CD4-positive, CD25-positive, alpha-beta regulatory T cell (primary cell): ENCODE measurements around the gene TMEM179. TPM values are rescaled to one million over a fixed set of nuclear protein-coding genes. Genes with fewer than 3 reads are reported as not detected.

Experiments
- ATAC-seq, 2 donors: fragments of 150-1000 bp; cut with Tn5 transposase; one replicate each; pipeline ENCODE4 v1.10.0; 2021; ENCODE audit warnings: low read depth in 2 of 2, moderate number of reproducible peaks in 2 of 2, moderate library complexity in 1 of 2
- DNase-seq, 3 donors: peaks; one replicate each; pipeline versions ENCODE4 v3.0.0 to v3.0.0-alpha.2; 2012 to 2022; ENCODE audit warnings: mixed read lengths in 1 of 3
- H3K27ac ChIP-seq: one replicate; pipeline ENCODE4 v1.7.0; 2013; ENCODE audit warnings: mild to moderate bottlenecking, low read length; ENCODE audit not compliant: insufficient read depth, poor library complexity, severe bottlenecking
- H3K27me3 ChIP-seq: one replicate; pipeline ENCODE4 v1.7.0; 2013; ENCODE audit warnings: low read length; ENCODE audit not compliant: control insufficient read depth, insufficient read depth
- H3K36me3 ChIP-seq: one replicate; pipeline ENCODE4 v1.7.0; 2013; ENCODE audit warnings: mild to moderate bottlenecking, low read length, moderate library complexity; ENCODE audit not compliant: control insufficient read depth, insufficient read depth
- H3K4me1 ChIP-seq: 2 replicates; pipeline ENCODE4 v1.7.0; 2013; ENCODE audit warnings: mild to moderate bottlenecking, low read length; ENCODE audit not compliant: insufficient read depth, control insufficient read depth, poor library complexity, severe bottlenecking
- H3K4me3 ChIP-seq: one replicate; pipeline ENCODE4 v1.7.0; 2013; ENCODE audit warnings: low read depth, mild to moderate bottlenecking, low read length, moderate library complexity
- H3K9me3 ChIP-seq, 2 experiments: 1 replicate in 1 of 2; 2 replicates in 1 of 2; pipeline ENCODE4 v1.7.0; 2013; ENCODE audit warnings: low read length in 2 of 2, mild to moderate bottlenecking in 1 of 2, moderate library complexity in 1 of 2; ENCODE audit not compliant: control insufficient read depth in 2 of 2
- H3K27ac Mint-ChIP-seq, 3 donors: one replicate each; pipeline ENCODE4 v1.8.0; 2020 to 2022; ENCODE audit warnings: mild to moderate bottlenecking in 3 of 3, mixed read lengths in 3 of 3, moderate library complexity in 2 of 3
- H3K27me3 Mint-ChIP-seq: one replicate; pipeline ENCODE4 v1.8.0; 2022; ENCODE audit warnings: mild to moderate bottlenecking, mixed read lengths
- H3K36me3 Mint-ChIP-seq: one replicate; pipeline ENCODE4 v1.8.0; 2020; ENCODE audit warnings: mixed read lengths
- H3K4me1 Mint-ChIP-seq, 4 donors: one replicate each; pipeline ENCODE4 v1.8.0; 2020 to 2022; ENCODE audit warnings: mixed read lengths in 4 of 4, mild to moderate bottlenecking in 1 of 4
- H3K4me3 Mint-ChIP-seq, 4 donors: one replicate each; pipeline ENCODE4 v1.8.0; 2020 to 2022; ENCODE audit warnings: mild to moderate bottlenecking in 4 of 4, mixed read lengths in 4 of 4, moderate library complexity in 3 of 4
- H3K9me3 Mint-ChIP-seq, 7 donors: one replicate each; pipeline ENCODE4 v1.8.0; 2020 to 2022; ENCODE audit warnings: mixed read lengths in 7 of 7, mild to moderate bottlenecking in 3 of 7, moderate library complexity in 2 of 7
- polyA plus RNA-seq, 4 donors: library from polyadenylated mRNA; unstranded; fragments of 300-500 nt; fragmentation: Illumina TruSeq; gene quantifications; one replicate each; pipeline ENCODE4 v1.2.3, GENCODE V29; 2021
- total RNA-seq: library from RNA; stranded (reverse); gene quantifications from one replicate; pipeline ENCODE4 v1.2.3, GENCODE V29; 2022

Gene TMEM179
- total and polyA plus RNA-seq, 5 donors from 2014 or later, result not detected

DNA sequence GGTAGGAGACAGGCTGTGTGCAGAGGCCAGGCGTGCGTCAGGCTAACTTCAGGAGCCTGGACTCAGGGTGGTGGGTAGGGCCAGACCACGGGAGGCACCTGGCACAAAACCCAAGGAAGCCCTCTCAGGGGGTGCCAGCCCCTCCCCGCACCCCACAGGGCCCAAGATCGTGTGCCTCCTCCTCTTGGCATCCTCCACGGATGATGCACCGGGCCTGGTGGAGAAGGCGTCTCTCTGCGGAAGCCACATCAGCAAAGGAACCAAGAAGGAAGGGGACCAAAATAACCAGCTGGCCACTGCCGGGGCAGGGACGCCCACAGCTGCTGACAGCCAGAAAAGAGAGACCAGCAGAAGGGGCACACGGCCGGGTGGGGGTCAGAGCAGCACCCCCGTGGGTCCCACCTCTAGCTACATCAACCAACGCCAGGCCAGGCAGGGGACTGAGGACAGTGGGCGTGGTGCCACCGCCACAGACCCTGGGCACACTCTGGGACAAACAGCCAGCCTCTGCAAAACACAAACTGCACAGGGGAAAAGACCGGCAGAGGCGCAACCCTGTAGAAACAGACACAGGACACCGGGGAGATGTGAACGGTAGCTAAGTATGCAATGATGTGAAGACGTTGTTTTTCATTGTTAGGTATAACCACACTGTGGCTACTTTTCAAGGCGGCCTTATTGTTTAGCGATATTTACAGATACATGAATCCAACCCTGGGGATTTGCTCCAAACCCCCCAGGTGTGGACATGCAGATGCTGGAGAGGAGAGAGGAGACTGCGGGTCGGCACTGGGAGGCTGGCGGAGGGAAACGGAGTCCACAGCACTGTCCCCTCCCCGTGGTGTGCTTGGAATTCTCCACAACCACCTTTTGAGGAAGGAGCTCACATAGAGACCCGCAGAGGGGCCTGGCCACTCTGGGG, 51.1 kb downstream of the TMEM179 start:
- Mint-ChIP-seq H3K27ac (no peak overlapping the region), H3K4me3 (no peak overlapping the region), H3K27me3 (no peaks in the 10 kb centered on the region), H3K36me3 (no peaks in the 10 kb centered on the region), H3K9me3 (peaks cover 0 to 2% (median 0%) of the 10 kb centered on the region in 7 donors), H3K4me1 (no peaks in the 10 kb centered on the region)
- no peaks in the 10 kb centered on the region for H3K9me3 ChIP-seq
- DNase-seq (no peak), ATAC-seq (no peak)
- no peak overlapping the region for H3K4me3 ChIP-seq
- H3K27me3 ChIP-seq, result no peaks in the 10 kb centered on the region
- H3K36me3 ChIP-seq, result no peaks in the 10 kb centered on the region
- H3K4me1 ChIP-seq, result no peaks in the 10 kb centered on the region
- H3K27ac ChIP-seq, result no peak overlapping the region

DNA sequence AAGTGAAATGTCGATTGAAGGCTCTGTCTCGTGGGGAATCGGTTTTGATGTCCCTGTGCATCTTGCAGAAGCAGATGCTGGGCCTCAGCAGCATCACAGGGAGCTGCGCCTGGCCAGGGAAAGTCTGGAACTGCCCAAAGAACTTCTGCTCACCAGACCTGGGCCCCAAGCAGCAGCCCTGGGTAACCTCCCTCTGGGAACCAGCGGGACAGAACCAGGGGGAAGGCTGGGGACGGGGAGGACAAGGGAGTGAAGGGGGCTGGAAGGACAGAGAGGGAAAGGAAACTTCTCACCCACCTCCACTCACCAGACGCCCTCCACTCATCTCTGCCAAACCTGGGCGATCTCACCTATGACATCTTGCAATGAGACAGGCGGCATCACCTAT, 51.8 kb downstream of the TMEM179 start:
- no peak for ATAC-seq
- Histone ChIP-seq H3K4me3 (no peak overlapping the region), H3K27me3 (no peaks in the 10 kb centered on the region), H3K4me1 (no peaks in the 10 kb centered on the region), H3K36me3 (no peaks in the 10 kb centered on the region), H3K27ac (no peak overlapping the region), H3K9me3 (no peaks in the 10 kb centered on the region)
- Mint-ChIP-seq H3K27me3 (no peaks in the 10 kb centered on the region), H3K4me3 (peak overlapping the region in 1 of 4 donors; percentile 43), H3K36me3 (no peaks in the 10 kb centered on the region), H3K4me1 (no peaks in the 10 kb centered on the region), H3K27ac (no peak overlapping the region), H3K9me3 (peaks cover 0 to 2% (median 0%) of the 10 kb centered on the region in 7 donors)
- no peak for DNase-seq

DNA sequence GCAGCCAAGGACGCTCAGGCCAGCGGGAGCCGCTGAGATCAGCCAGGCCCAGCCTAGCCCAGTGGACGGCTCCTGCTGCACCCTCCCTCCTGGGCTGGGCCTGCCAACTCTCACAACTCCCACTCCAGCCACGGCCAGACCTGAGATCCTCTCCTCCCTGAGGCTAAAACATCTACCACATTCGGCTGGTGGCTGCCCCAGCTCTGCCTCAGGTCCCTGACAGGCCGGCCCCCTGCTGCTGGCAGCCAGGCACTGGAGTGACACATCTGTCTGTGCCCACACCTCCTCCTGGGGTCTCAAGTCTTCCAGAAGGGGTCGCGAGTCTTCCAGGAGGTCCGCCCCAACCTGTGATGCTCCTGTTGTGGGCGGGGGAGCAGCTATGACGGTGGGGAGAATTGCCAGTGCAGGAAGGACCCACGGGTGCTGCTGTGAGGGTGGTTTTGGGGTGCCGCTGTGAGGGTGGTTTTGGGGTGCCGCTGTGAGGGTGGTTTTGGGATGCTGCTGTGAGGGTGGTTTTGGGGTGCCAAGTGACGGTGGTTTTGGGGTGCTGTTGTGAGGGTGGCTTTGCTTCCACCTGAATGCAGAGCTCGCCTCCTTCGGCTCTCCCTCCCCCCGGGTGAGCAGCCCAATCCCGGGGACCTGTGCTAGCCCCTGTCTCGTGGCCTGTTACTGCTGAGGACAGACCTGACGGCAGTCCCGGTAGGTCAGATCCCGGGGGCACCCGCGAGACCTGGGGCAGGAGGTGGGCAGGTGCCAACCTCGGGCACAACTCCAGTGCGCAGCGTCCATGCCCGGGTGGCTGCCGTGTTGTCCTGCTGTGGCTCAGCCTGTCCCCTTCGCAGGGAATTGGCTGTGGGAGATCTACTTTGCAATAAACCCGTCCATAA, 52.5 kb downstream of the TMEM179 start:
- H3K36me3 ChIP-seq, result no peaks in the 10 kb centered on the region
- DNase-seq (no peak), ATAC-seq (no peak)
- Mint-ChIP-seq H3K27me3 (no peaks in the 10 kb centered on the region), H3K27ac (no peak overlapping the region), H3K4me1 (no peaks in the 10 kb centered on the region), H3K36me3 (no peaks in the 10 kb centered on the region), H3K9me3 (peaks cover 0 to 2% (median 0%) of the 10 kb centered on the region in 7 donors), H3K4me3 (no peak overlapping the region)
- no peak overlapping the region for H3K27ac ChIP-seq
- no peaks in the 10 kb centered on the region for H3K9me3 ChIP-seq
- H3K4me3 ChIP-seq, result no peak overlapping the region
- no peaks in the 10 kb centered on the region for H3K27me3 ChIP-seq
- no peaks in the 10 kb centered on the region for H3K4me1 ChIP-seq

DNA sequence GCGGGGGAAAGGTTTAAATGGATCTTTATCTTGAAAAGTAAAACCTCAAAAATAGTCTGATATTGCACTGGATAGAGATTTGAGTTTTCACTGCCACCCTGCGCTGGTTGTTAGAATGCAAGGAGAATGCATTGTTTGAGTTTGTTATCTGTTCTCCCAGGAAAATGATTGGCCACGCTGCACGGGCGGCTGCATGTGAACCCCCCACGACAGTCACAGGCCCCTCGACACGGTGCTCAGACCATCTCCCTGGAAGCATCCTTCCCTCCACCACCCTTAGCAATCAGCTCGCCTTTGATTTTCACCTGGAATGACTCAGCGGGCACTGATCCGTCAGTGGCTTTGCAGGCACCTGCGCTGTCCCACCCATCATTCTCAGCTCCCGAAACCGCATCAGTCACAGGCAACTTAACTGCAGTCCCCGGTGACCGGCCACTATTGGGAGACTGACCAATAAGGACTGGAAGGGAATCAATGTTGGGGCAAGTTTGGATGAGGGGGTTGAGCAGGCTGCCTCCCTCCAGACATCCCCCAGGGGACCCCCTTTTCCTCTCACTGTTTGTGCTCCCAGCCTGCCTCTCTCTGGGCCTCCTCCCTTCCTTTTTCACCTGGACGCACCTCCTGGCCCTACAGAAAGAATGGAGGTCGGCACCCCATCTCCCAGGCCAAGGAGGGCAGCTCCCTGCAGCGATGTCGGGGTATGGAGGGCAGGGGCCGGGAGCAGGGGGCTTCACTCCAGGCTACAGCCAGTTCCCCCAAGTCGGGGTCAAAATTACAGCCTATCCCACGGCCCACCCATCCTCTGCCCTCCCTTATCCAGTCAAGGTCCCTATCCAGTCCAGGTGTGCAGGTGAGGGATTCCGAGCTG, 53.5 kb downstream of the TMEM179 start:
- Histone ChIP-seq H3K27ac (no peak overlapping the region), H3K9me3 (no peaks in the 10 kb centered on the region), H3K4me3 (no peak overlapping the region), H3K4me1 (no peaks in the 10 kb centered on the region), H3K36me3 (no peaks in the 10 kb centered on the region), H3K27me3 (no peaks in the 10 kb centered on the region)
- Mint-ChIP-seq H3K36me3 (no peaks in the 10 kb centered on the region), H3K4me1 (no peaks in the 10 kb centered on the region), H3K27me3 (no peaks in the 10 kb centered on the region), H3K27ac (no peak overlapping the region), H3K4me3 (no peak overlapping the region), H3K9me3 (peaks cover 0 to 2% (median 0%) of the 10 kb centered on the region in 7 donors)
- no peak for ATAC-seq
- DNase-seq, result no peak

GRCh38 chr14:104550340-104550860, 54.2 kb downstream of the TMEM179 start:
- Histone ChIP-seq H3K4me3 (no peak overlapping the region), H3K4me1 (no peaks in the 10 kb centered on the region), H3K27me3 (no peaks in the 10 kb centered on the region), H3K36me3 (no peaks in the 10 kb centered on the region), H3K27ac (no peak overlapping the region), H3K9me3 (no peaks in the 10 kb centered on the region)
- no peaks in the 10 kb centered on the region for H3K4me1 Mint-ChIP-seq
- no peak overlapping the region for H3K4me3 Mint-ChIP-seq
- no peak overlapping the region for H3K27ac Mint-ChIP-seq
- no peak for DNase-seq
- H3K27me3 Mint-ChIP-seq, result no peaks in the 10 kb centered on the region
- H3K36me3 Mint-ChIP-seq, result no peaks in the 10 kb centered on the region
- ATAC-seq, result no peak
- peaks cover 0 to under 1% (median 0%) of the 10 kb centered on the region in 7 donors for H3K9me3 Mint-ChIP-seq

GRCh38 chr14:104549536-104550339, 54.8 kb downstream of the TMEM179 start:
- Histone ChIP-seq H3K4me1 (no peaks in the 10 kb centered on the region), H3K27ac (no peak overlapping the region), H3K27me3 (no peaks in the 10 kb centered on the region), H3K9me3 (no peaks in the 10 kb centered on the region), H3K4me3 (no peak overlapping the region), H3K36me3 (no peaks in the 10 kb centered on the region)
- H3K9me3 Mint-ChIP-seq, result no peaks in the 10 kb centered on the region
- H3K27me3 Mint-ChIP-seq, result no peaks in the 10 kb centered on the region
- no peak for ATAC-seq
- no peak for DNase-seq
- no peak overlapping the region for H3K27ac Mint-ChIP-seq
- H3K4me1 Mint-ChIP-seq, result no peaks in the 10 kb centered on the region
- no peak overlapping the region for H3K4me3 Mint-ChIP-seq
- no peaks in the 10 kb centered on the region for H3K36me3 Mint-ChIP-seq
